ENCODE measurements around the gene HOXA13.
A peak's percentile ranks its signal among the peaks of the same experiment; 100 is the strongest.

HOXA13 gene

GRCh38 chr7:27168265-27168947 is 31.5 kb downstream of the HOXA13 start:
- Histone ChIP-seq H3K4me1 (ENCODE audit: control insufficient read depth in 1 of 2, insufficient read depth in 2 of 2, low read length in 2 of 2) (peaks cover 0 to 48% of the 10 kb centered on the region in 2 donors), H3K9me3 (ENCODE audit: control insufficient read depth in 1 of 2, low read length in 2 of 2) (no peaks in the 10 kb centered on the region), H3K27ac (ENCODE audit: low read length) (no peak overlapping the region), H3K36me3 (ENCODE audit: control insufficient read depth in 1 of 2, insufficient read depth in 2 of 2, low read length in 2 of 2) (no peaks in the 10 kb centered on the region), H3K27me3 (ENCODE audit: low read depth, low read length) (peaks cover 94% of the 10 kb centered on the region), H3K4me3 (ENCODE audit: low read depth in 1 of 2, low read length in 2 of 2) (no peak overlapping the region)

- no peak overlapping the region for H3K27ac ChIP-seq (ENCODE audit: low read length)
- H3K36me3 ChIP-seq (ENCODE audit: control insufficient read depth in 1 of 2, insufficient read depth in 2 of 2, low read length in 2 of 2), result no peaks in the 10 kb centered on the region
- H3K27me3 ChIP-seq (ENCODE audit: low read depth, low read length), result peaks cover 91% of the 10 kb centered on the region
- no peaks in the 10 kb centered on the region for H3K9me3 ChIP-seq (ENCODE audit: control insufficient read depth in 1 of 2, low read length in 2 of 2)
- H3K4me1 ChIP-seq (ENCODE audit: control insufficient read depth in 1 of 2, insufficient read depth in 2 of 2, low read length in 2 of 2), result peaks cover 0 to 43% of the 10 kb centered on the region in 2 donors
- no peak overlapping the region for H3K4me3 ChIP-seq (ENCODE audit: low read depth in 1 of 2, low read length in 2 of 2)
These were observed 32.0 kb downstream of the HOXA13 start for GRCh38 chr7:27167916-27168264.

GRCh38 chr7:27166531-27167505 is 33.1 kb downstream of the HOXA13 start:
- Histone ChIP-seq H3K27ac (ENCODE audit: low read length) (no peak overlapping the region), H3K4me1 (ENCODE audit: control insufficient read depth in 1 of 2, insufficient read depth in 2 of 2, low read length in 2 of 2) (peaks cover 0 to 40% of the 10 kb centered on the region in 2 donors), H3K27me3 (ENCODE audit: low read depth, low read length) (peaks cover 86% of the 10 kb centered on the region), H3K36me3 (ENCODE audit: control insufficient read depth in 1 of 2, insufficient read depth in 2 of 2, low read length in 2 of 2) (no peaks in the 10 kb centered on the region), H3K4me3 (ENCODE audit: low read depth in 1 of 2, low read length in 2 of 2) (no peak overlapping the region), H3K9me3 (ENCODE audit: control insufficient read depth in 1 of 2, low read length in 2 of 2) (no peaks in the 10 kb centered on the region)

- peaks cover 0 to 47% of the 10 kb centered on the region in 2 donors for H3K4me1 ChIP-seq (ENCODE audit: control insufficient read depth in 1 of 2, insufficient read depth in 2 of 2, low read length in 2 of 2)
- no peaks in the 10 kb centered on the region for H3K9me3 ChIP-seq (ENCODE audit: control insufficient read depth in 1 of 2, low read length in 2 of 2)
- no peak overlapping the region for H3K4me3 ChIP-seq (ENCODE audit: low read depth in 1 of 2, low read length in 2 of 2)
- no peak overlapping the region for H3K27ac ChIP-seq (ENCODE audit: low read length)
- H3K36me3 ChIP-seq (ENCODE audit: control insufficient read depth in 1 of 2, insufficient read depth in 2 of 2, low read length in 2 of 2), result no peaks in the 10 kb centered on the region
- peaks cover 80% of the 10 kb centered on the region for H3K27me3 ChIP-seq (ENCODE audit: low read depth, low read length)
These were observed 33.8 kb downstream of the HOXA13 start for GRCh38 chr7:27165996-27166530.

- H3K9me3 ChIP-seq (ENCODE audit: control insufficient read depth in 1 of 2, low read length in 2 of 2), result no peaks in the 10 kb centered on the region
- H3K36me3 ChIP-seq (ENCODE audit: control insufficient read depth in 1 of 2, insufficient read depth in 2 of 2, low read length in 2 of 2), result no peaks in the 10 kb centered on the region
- peak within 1 kb of the TSS in 1 of 2 donors; percentile 34 for H3K4me3 ChIP-seq (ENCODE audit: low read depth in 1 of 2, low read length in 2 of 2)
- no peak within 1 kb of the TSS for H3K27ac ChIP-seq (ENCODE audit: low read length)
- peaks cover 77% of the 10 kb centered on the region for H3K27me3 ChIP-seq (ENCODE audit: low read depth, low read length)
- H3K4me1 ChIP-seq (ENCODE audit: control insufficient read depth in 1 of 2, insufficient read depth in 2 of 2, low read length in 2 of 2), result peaks cover 0 to 55% of the 10 kb centered on the region in 2 donors
These were observed 34.5 kb downstream of the HOXA13 start, which contains the start of gene HOXA9 for GRCh38 chr7:27165089-27165995. Gene HOXA9 (minus strand): TSS chr7:27165537. CDS start chr7:27165457, 80 bp downstream.

GRCh38 chr7:27164367-27165088 is 35.4 kb downstream of the HOXA13 start:
- Histone ChIP-seq H3K27ac (ENCODE audit: low read length) (no peak overlapping the region), H3K27me3 (ENCODE audit: low read depth, low read length) (peaks cover 81% of the 10 kb centered on the region), H3K36me3 (ENCODE audit: control insufficient read depth in 1 of 2, insufficient read depth in 2 of 2, low read length in 2 of 2) (no peaks in the 10 kb centered on the region), H3K9me3 (ENCODE audit: control insufficient read depth in 1 of 2, low read length in 2 of 2) (no peaks in the 10 kb centered on the region), H3K4me3 (ENCODE audit: low read depth in 1 of 2, low read length in 2 of 2) (peak overlapping the region in 1 of 2 donors; percentile 34), H3K4me1 (ENCODE audit: control insufficient read depth in 1 of 2, insufficient read depth in 2 of 2, low read length in 2 of 2) (peaks cover 0 to 53% of the 10 kb centered on the region in 2 donors)

- Histone ChIP-seq H3K4me3 (ENCODE audit: low read depth in 1 of 2, low read length in 2 of 2) (peak overlapping the region in 1 of 2 donors; percentile 29), H3K36me3 (ENCODE audit: control insufficient read depth in 1 of 2, insufficient read depth in 2 of 2, low read length in 2 of 2) (no peaks in the 10 kb centered on the region), H3K27ac (ENCODE audit: low read length) (no peak overlapping the region), H3K9me3 (ENCODE audit: control insufficient read depth in 1 of 2, low read length in 2 of 2) (no peaks in the 10 kb centered on the region), H3K27me3 (ENCODE audit: low read depth, low read length) (peaks cover 83% of the 10 kb centered on the region), H3K4me1 (ENCODE audit: control insufficient read depth in 1 of 2, insufficient read depth in 2 of 2, low read length in 2 of 2) (peaks cover 0 to 48% of the 10 kb centered on the region in 2 donors)
These were observed 35.9 kb downstream of the HOXA13 start for GRCh38 chr7:27164045-27164366.

GRCh38 chr7:27163288-27164044 is 36.4 kb downstream of the HOXA13 start:
- Histone ChIP-seq H3K4me3 (ENCODE audit: low read depth in 1 of 2, low read length in 2 of 2) (no peak overlapping the region), H3K4me1 (ENCODE audit: control insufficient read depth in 1 of 2, insufficient read depth in 2 of 2, low read length in 2 of 2) (peaks cover 0 to 44% of the 10 kb centered on the region in 2 donors), H3K9me3 (ENCODE audit: control insufficient read depth in 1 of 2, low read length in 2 of 2) (no peaks in the 10 kb centered on the region), H3K36me3 (ENCODE audit: control insufficient read depth in 1 of 2, insufficient read depth in 2 of 2, low read length in 2 of 2) (no peaks in the 10 kb centered on the region), H3K27me3 (ENCODE audit: low read depth, low read length) (peaks cover 83% of the 10 kb centered on the region), H3K27ac (ENCODE audit: low read length) (no peak overlapping the region)

- no peaks in the 10 kb centered on the region for H3K9me3 ChIP-seq (ENCODE audit: control insufficient read depth in 1 of 2, low read length in 2 of 2)
- H3K4me3 ChIP-seq (ENCODE audit: low read depth in 1 of 2, low read length in 2 of 2), result no peak overlapping the region
- peaks cover 0 to 44% of the 10 kb centered on the region in 2 donors for H3K4me1 ChIP-seq (ENCODE audit: control insufficient read depth in 1 of 2, insufficient read depth in 2 of 2, low read length in 2 of 2)
- no peaks in the 10 kb centered on the region for H3K36me3 ChIP-seq (ENCODE audit: control insufficient read depth in 1 of 2, insufficient read depth in 2 of 2, low read length in 2 of 2)
- H3K27ac ChIP-seq (ENCODE audit: low read length), result no peak overlapping the region
- peaks cover 83% of the 10 kb centered on the region for H3K27me3 ChIP-seq (ENCODE audit: low read depth, low read length)
These were observed 37.2 kb downstream of the HOXA13 start for GRCh38 chr7:27162561-27163287.

All from muscle layer of duodenum (tissue), 2 donors.